Tibial nerve (tissue), 4 donors: Measurements from ENCODE around the gene FRMD6. TPM values are rescaled to one million over a fixed set of nuclear protein-coding genes. Genes with fewer than 3 reads are reported as not detected.
A peak's percentile ranks its signal among the peaks of the same experiment; 100 is the strongest.

Source experiments
- DNase-seq, 2 donors: peaks; one replicate each; pipeline ENCODE4 v3.0.0-alpha.2; 2019; ENCODE audit warnings: low spot score in 2 of 2
- H3K27ac ChIP-seq, 4 donors: fragments of 200-600 bp; sonication (generic) in 3 of 4; one replicate each; pipeline ENCODE4 v1.5.1; 2017 to 2019; ENCODE audit warnings: mild to moderate bottlenecking in 1 of 4
- H3K27me3 ChIP-seq, 2 donors: fragments of 200-600 bp; sonication (generic) in 1 of 2; one replicate each; pipeline versions ENCODE4 v1.5.1 to v1.6.0; 2017 to 2019
- H3K36me3 ChIP-seq, 3 donors: fragments of 200-600 bp; sonication (generic); one replicate each; pipeline ENCODE4 v1.5.1; 2018 to 2019
- H3K4me1 ChIP-seq, 4 donors: fragments of 200-600 bp; sonication (generic) in 3 of 4; one replicate each; pipeline ENCODE4 v1.5.1; 2017 to 2019
- H3K4me3 ChIP-seq, 4 donors: fragments of 200-600 bp; sonication (generic) in 3 of 4; one replicate each; pipeline ENCODE4 v1.5.1; 2017 to 2019; ENCODE audit warnings: mild to moderate bottlenecking in 1 of 4, moderate library complexity in 1 of 4
- H3K9me3 ChIP-seq, 4 donors: fragments of 200-600 bp; sonication (generic) in 3 of 4; one replicate each; pipeline ENCODE4 v1.5.1; 2017 to 2019
- EP300 ChIP-seq, 2 donors: sonication (generic); formaldehyde crosslinking; IDR thresholded peaks; one replicate each; pipeline ENCODE4 v1.6.1; 2017; ENCODE audit warnings: antibody characterized with exemption in 2 of 2, mild to moderate bottlenecking in 1 of 2
- POLR2A ChIP-seq, 2 donors: fragments of 450-650 bp; IDR thresholded peaks; one replicate each; pipeline ENCODE4 v1.6.1; 2017; ENCODE audit warnings: antibody characterized with exemption in 2 of 2, mild to moderate bottlenecking in 2 of 2, moderate library complexity in 2 of 2
- WGBS, 2 donors: methylation state at CpG; one replicate each; pipeline ENCODE4 v1.1.5; 2018; 5-methylcytosine and 5-hydroxymethylcytosine counted together
- total RNA-seq, 4 donors: library from RNA; depleted of rRNA; stranded (reverse); fragments of >200 nt; gene quantifications; one replicate each; pipeline ENCODE4 v1.1.0, GENCODE V29; 2016
- TF ChIP-seq, protein P1 (sequence below), 5 experiments: fragments of 200-600 bp in 3 of 5; fragments of 450-650 bp in 2 of 5; sonication (generic) in 3 of 5; IDR thresholded peaks; one replicate each; pipeline ENCODE4 v1.5.1; 2016 to 2019; ENCODE audit warnings: antibody characterized with exemption in 5 of 5, mild to moderate bottlenecking in 3 of 5, moderate library complexity in 2 of 5

FRMD6 gene
- total RNA-seq, 4 donors from 2014 or later = 31.6 to 52.4 (median 44.9) TPM

DNA sequence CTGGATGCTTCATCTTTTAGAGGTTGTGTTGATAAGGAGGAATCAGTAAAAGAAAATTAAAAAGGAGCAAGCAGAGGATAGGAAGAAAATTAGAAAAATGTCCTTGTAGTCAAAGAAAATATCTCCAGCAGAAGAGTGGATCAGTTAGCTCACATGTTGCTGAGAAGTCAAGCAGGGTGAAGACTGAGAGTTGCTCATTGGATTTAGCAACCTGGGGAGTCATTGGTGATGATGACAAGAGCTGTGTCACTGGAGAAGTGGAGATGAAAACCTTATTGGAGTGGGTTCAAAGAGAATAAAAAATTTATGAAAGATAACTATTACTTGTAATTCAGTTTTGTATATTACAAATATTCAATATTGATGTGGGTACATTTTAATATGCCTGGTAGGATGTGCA, 9.8 kb downstream of the FRMD6 start:
- Histone ChIP-seq H3K4me3 (no peak overlapping the region), H3K27me3 (no peaks in the 10 kb centered on the region), H3K4me1 (peaks cover 0 to 50% (median 6%) of the 10 kb centered on the region in 4 donors), H3K27ac (no peak overlapping the region), H3K36me3 (no peaks in the 10 kb centered on the region), H3K9me3 (no peaks in the 10 kb centered on the region)
- DNase-seq = no peak
- TF ChIP-seq POLR2A (IDR thresholded peaks at IDR 0.05) = no peak
- TF ChIP-seq, protein P1, sequence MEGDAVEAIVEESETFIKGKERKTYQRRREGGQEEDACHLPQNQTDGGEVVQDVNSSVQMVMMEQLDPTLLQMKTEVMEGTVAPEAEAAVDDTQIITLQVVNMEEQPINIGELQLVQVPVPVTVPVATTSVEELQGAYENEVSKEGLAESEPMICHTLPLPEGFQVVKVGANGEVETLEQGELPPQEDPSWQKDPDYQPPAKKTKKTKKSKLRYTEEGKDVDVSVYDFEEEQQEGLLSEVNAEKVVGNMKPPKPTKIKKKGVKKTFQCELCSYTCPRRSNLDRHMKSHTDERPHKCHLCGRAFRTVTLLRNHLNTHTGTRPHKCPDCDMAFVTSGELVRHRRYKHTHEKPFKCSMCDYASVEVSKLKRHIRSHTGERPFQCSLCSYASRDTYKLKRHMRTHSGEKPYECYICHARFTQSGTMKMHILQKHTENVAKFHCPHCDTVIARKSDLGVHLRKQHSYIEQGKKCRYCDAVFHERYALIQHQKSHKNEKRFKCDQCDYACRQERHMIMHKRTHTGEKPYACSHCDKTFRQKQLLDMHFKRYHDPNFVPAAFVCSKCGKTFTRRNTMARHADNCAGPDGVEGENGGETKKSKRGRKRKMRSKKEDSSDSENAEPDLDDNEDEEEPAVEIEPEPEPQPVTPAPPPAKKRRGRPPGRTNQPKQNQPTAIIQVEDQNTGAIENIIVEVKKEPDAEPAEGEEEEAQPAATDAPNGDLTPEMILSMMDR (IDR thresholded peaks at IDR 0.05) = no peak
- no peak for TF ChIP-seq EP300 (IDR thresholded peaks at IDR 0.05)

DNA sequence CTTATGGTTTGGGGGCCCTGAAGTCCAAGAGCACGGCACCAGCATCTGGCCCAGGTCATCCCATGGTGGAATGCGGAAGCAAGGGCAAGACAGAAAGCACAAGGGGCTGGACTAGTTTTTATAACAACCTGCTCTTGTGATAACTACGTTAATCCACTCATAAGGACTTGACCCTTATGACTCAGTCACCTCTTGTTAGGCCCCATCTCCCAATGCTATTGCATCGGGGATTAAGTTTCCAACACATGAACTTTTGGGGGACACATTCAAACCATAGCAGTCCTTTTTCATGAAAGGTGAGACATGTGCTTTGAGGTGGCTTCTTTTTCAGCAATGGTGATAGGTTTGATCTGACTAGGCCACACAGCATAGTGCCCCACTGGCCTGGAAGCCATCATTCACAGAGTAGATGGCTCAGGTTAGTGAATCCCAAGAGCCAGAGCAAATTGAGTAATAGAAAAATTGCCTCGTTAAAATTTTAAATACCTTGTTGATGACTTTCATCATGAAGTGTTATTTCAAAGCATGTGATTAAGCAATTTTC, 12.1 kb downstream of the FRMD6 start:
- Histone ChIP-seq H3K4me3 (no peak overlapping the region), H3K36me3 (no peaks in the 10 kb centered on the region), H3K9me3 (peaks cover 0 to under 1% (median 0%) of the 10 kb centered on the region in 4 donors), H3K27me3 (no peaks in the 10 kb centered on the region), H3K27ac (no peak overlapping the region), H3K4me1 (peaks cover 0 to 36% (median 6%) of the 10 kb centered on the region in 4 donors)
- 85 to 90% methylated on average over 5 of the region's 5 CpGs for whole genome bisulfite sequencing, 2 donors
- DNase-seq = no peak
- TF ChIP-seq, protein P1 (IDR thresholded peaks at IDR 0.05) = no peak
- TF ChIP-seq POLR2A (IDR thresholded peaks at IDR 0.05) (no peak), EP300 (IDR thresholded peaks at IDR 0.05) (no peak)

DNA sequence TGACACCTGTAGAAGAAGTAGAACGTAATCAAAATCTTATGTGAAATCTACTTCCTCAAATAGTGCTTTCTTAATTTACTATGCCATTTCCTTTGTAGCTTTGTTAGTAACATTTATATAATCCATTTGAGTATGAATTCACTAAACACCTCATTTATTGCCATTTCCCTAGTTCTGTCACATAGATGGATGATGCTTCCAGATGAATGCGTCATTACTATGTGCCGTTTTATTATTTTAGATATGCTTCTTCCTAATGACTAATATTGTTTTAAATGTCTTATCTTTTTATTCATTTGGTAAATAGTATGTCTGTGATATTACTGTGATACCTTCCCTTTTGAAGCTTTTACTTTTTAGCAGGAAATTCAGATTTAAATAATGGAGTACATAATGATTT, 14.4 kb downstream of the FRMD6 start:
- DNase-seq = no peak
- H3K27ac ChIP-seq = no peak overlapping the region
- H3K27me3 ChIP-seq = no peaks in the 10 kb centered on the region
- no peak for TF ChIP-seq POLR2A (IDR thresholded peaks at IDR 0.05)
- no peak for TF ChIP-seq EP300 (IDR thresholded peaks at IDR 0.05)
- TF ChIP-seq, protein P1 (IDR thresholded peaks at IDR 0.05) = no peak
- WGBS, 2 donors = 89 to 92% methylated on average over 3 of the region's 3 CpGs
- H3K36me3 ChIP-seq = no peaks in the 10 kb centered on the region
- peaks cover 0 to 17% (median 6%) of the 10 kb centered on the region in 4 donors for H3K4me1 ChIP-seq
- H3K4me3 ChIP-seq = no peak overlapping the region
- peaks cover 0 to 2% (median 0%) of the 10 kb centered on the region in 4 donors for H3K9me3 ChIP-seq

DNA sequence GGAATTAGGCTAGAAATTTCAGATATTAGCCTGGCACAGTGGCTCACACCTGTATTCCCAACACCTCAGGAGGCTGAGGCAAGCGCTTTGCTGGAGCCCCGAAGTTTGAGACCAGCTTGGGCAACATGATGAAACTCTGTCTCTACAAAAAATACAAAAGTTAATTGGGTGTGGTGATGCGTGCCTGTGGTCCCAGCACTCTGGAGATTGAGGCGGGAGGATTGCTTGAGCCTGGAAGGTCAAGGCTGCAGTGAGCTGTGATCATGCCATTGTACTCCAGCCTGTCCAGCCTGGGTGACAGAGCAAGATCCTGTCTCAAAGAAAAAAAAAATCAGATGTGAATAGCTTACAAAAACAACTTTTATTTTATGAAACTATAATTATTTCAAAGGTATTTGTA, 15.1 kb downstream of the FRMD6 start:
- H3K36me3 ChIP-seq = no peaks in the 10 kb centered on the region
- no peaks in the 10 kb centered on the region for H3K27me3 ChIP-seq
- H3K27ac ChIP-seq = peak overlapping the region in 1 of 4 donors; percentile 45
- no peak for DNase-seq
- H3K4me1 ChIP-seq = peaks cover 0 to 17% (median 6%) of the 10 kb centered on the region in 4 donors
- 53 to 55% methylated on average over 4 of the region's 4 CpGs for WGBS, 2 donors
- TF ChIP-seq POLR2A (IDR thresholded peaks at IDR 0.05) = no peak
- TF ChIP-seq EP300 (IDR thresholded peaks at IDR 0.05) = no peak
- TF ChIP-seq, protein P1 (IDR thresholded peaks at IDR 0.05) = no peak
- H3K4me3 ChIP-seq = no peak overlapping the region
- peaks cover 0 to 2% (median 0%) of the 10 kb centered on the region in 4 donors for H3K9me3 ChIP-seq

DNA sequence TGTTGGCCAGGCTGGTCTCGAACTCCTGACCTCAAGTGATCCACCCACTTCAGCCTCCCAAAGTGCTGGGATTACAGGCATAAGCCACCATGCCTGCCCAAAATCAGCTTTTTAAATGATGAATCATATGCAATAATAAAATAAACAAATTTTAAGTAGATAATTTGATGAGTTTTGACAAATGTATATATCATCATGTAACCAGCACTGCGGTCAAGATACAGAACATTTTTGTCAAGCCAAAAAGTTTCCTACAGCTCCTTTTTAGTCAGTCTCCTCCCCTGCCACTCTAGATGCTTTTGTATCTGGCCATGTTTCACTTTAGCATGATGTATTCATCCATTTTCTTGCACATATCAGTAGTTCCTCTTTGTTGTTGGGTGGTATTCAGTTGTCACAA, 17.2 kb downstream of the FRMD6 start:
- H3K4me3 ChIP-seq = no peak overlapping the region
- no peaks in the 10 kb centered on the region for H3K27me3 ChIP-seq
- no peaks in the 10 kb centered on the region for H3K36me3 ChIP-seq
- peaks cover 0 to 22% (median 6%) of the 10 kb centered on the region in 4 donors for H3K4me1 ChIP-seq
- no peak overlapping the region for H3K27ac ChIP-seq
- DNase-seq = no peak
- 95 to 98% methylated on average over 2 of the region's 2 CpGs for WGBS, 2 donors
- TF ChIP-seq EP300 (IDR thresholded peaks at IDR 0.05) (no peak), POLR2A (IDR thresholded peaks at IDR 0.05) (no peak)
- TF ChIP-seq, protein P1 (IDR thresholded peaks at IDR 0.05) = no peak
- peaks cover 0 to 2% (median 0%) of the 10 kb centered on the region in 4 donors for H3K9me3 ChIP-seq
